NCI-H1417 (cell line): ENCODE measurements around the gene JOSD2.

Experiments used
- DNase-seq, 3 experiments: peaks; one replicate each; lab custom pipeline; 2025; lab: John Stamatoyannopoulos, UW

Gene JOSD2

DNA sequence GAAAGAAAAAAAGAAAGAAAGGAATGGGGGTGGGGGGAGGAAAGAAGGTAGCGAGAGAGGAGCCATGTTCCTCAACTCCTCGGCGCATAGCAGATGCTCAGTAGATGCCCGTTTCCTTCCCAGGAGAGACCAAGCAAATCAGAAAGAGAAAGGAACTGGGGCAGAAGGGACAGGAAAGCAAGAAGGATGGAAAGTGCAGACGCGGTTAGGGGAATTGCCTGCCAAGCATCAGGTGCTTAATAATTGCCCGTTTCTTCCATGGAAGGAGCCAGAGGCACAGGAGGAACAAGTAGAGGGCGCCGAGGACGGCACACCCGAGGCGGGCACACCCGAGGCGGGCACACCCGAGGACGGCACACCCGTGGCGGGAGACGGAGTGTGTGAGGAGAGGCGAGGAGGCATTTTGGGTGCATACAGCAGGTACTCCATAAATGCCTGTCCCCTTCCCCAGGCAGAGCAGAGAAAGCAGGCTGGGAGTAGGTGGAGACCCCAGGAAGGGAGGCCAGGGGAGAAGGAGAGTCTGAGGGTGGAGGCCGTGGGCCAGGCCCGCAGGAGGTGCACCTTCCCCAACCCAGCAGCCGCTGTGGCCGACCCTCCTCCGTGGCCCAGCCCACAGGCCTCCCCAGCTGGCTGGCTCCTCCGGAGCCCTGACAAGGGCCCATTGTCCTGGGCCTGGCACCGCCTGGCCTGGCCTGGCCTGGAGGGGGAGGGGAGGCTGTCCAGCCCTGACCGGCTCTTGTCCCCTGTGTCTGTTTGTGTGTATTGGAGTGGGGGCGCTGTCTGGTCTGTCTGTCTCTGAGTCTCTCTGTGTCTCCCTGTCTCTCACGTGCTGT is 14.6 kb downstream of the JOSD2 start:
- no peak for DNase-seq

DNA sequence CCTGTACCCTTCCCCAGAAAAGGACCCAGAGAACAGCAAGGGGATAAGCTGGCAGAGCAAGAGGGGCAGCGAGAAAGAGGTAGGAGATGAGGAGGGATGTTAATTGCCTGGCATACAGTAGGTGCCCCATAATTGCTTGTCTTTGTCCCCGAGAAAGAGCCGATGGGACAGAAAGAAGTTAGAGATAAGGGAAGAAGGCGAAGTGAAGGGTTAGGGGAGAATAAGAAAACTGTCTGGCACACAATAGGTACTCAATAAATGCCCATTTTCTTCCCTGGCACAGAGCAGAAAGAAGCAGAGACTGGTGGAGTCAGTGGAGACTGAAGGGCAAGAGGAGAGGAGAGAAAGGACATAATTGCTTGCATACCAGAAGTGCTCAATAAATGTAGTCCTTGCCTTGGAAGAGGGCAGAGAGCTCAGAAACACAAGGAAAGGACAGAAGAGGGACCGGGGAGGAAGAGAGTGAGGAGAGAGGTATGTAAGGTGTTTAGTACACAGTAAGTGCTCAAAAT is 15.9 kb downstream of the JOSD2 start:
- no peak for DNase-seq

DNA sequence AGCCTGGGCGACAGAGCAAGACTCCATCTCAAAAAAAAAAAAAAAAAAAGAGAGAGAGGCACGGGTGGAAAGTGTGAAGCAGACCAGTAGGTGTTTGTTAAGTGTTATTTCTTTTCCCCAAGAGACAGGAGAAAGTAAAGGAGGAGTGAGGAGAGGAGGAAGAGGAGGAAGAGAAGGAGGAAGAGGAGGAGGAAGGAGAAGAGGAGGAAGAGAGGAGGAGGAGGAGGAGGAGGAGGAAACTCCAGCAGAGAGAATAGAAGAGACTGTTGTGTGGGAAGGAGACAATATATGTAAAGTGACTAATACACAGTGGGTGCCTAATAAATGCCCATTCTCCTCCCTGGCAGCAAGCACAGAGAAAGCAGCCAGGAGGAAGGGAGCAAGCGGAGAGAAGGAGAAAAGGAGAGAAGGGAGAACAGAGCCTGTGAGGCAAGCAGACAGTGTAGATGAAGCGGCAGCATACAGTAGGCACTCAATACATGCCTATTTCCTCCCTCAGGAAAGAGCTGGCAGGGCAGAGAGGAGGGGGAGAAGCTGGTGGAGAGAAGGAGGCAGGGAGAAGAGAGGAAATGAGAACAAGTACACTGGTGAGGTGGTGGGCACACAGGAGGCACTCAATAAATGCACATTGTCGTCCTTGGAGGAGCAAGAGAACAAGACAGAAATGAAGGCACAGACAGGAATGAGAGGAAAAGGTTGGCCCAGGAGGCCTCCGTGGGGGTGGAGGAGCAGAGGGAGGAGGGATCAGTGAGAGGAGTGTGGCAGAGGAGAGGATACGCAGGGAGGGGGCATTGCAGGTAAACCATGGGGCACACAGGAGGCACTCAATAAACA is 16.6 kb downstream of the JOSD2 start:
- DNase-seq: no peak

DNA sequence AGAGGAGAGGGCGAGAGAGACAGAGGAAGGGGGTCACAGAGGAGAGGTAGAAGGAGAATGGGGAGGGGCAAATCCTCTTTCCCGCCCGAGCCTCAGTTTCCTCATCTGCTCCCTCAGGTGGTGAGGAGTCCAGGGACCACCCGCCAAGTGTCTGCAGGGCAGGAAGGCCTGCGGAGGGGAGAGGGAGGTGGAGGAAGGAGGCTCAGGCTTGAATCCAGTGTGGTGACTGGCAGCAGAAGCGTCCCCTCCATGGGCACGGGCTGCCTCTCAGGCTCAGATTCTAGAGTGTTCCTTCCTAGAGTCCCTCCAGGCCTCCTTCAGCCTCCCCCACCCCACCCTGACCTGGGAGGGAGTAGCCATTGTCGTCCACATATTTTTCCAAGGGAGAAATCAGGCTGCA is 17.8 kb downstream of the JOSD2 start:
- DNase-seq: no peak

DNA sequence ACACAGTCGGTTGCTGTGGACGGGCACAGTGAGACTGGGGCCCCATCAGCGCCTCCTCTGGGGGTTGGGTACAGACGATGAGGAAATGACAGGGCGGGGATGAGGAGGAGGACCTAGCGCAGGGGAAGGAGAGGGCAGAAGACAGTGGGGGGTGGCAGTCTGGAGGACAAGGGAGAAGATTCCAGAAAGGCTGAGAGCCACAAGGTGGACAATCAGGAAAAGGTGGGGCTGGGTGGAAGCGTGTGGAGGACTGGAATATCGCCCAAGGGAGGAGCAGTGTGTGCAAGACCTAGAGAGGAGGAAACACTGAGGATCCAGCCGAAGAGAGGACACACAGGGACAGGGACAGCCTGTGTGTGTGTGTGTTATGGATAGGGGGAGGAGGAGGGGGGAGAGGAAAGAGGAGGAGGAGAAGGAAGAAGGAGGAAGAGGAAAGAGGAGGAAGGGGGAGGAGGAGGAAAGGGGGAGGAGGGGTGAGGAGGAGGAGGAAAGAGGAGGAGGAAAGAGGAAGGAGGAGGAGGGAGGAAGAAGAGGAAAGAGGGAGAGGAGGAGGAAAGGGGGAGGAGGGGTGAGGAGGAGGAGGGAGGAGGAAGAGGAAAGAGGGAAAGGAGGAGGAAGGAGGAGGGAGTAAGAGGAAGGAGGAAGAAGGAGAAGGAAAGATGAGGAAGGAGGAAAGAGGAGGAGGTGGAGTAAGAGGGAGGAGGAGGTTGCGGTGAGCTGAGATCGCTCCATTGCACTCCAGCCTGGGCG is 18.5 kb downstream of the JOSD2 start:
- peak in 2 of 3 experiments; percentile 15 to 37 for DNase-seq

DNA sequence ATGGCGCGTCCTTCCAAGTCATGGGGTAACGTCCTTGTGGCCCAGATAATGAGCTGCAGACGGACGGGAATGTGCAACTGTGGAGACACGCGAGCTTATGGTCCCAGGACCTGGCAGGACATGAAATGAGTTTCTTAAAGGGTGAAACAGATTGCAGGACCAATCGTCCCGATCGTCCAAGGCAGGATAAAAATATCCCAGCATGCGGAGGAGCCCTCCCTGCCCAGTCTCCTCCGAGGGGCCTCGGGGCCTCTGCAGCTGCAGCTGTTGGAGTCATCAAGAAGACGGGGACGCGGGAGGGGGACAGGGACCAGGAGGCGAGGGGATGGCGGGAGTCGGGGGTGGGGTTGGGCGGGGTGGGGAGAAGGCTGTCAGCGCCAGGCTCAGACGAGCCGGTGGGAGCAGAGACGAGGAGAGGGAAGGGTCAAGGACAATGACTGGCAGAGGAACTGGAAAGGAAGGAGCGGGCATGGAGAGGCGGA is 20.0 kb downstream of the JOSD2 start:
- no peak for DNase-seq

DNA sequence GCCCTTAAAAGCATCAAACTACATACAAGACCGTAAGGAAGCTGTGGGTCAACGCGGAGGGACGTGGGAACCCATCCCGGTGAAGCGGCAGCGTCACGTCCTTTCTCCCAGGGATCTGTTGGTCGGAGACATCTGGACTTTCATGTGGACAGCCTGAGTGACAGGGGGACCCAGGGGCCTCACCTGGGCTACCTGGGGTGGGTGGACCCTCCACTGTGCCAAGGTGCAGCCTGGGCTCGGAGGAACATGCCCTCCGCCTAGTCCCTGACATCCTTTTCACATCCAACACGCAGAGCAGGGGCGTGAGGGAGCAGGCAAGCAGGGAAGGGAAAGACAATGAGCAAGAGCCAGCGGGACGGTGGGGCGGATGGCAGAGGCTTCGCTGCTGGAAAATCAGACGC is 20.6 kb downstream of the JOSD2 start:
- DNase-seq: no peak

DNA sequence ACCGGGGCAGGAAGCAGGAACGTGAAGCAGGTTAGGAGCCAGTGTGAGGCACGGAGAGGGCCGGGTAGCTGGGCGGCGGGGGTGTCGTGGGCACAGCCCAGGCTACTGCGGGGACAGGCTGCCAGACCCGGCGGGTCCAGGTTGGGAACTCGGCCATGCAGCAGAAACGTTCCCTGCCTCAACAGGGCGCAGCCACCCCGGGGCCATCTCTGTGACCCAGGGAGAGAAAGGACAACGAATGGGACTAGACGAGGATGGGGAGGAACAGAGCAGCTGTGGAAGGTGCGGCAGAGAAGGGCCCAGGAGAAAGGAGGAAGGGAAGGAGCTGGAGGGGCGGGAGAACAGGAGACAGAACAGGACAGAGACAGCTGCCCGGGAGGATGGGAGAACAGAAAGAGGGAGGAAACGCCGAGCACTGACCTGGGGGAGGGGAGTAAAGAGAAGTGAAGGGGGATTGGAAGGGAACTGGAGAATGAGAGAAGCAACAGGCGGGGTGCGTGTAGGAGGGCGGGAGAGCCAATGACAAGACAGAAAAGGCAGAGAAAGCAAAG is 21.5 kb downstream of the JOSD2 start:
- no peak for DNase-seq

DNA sequence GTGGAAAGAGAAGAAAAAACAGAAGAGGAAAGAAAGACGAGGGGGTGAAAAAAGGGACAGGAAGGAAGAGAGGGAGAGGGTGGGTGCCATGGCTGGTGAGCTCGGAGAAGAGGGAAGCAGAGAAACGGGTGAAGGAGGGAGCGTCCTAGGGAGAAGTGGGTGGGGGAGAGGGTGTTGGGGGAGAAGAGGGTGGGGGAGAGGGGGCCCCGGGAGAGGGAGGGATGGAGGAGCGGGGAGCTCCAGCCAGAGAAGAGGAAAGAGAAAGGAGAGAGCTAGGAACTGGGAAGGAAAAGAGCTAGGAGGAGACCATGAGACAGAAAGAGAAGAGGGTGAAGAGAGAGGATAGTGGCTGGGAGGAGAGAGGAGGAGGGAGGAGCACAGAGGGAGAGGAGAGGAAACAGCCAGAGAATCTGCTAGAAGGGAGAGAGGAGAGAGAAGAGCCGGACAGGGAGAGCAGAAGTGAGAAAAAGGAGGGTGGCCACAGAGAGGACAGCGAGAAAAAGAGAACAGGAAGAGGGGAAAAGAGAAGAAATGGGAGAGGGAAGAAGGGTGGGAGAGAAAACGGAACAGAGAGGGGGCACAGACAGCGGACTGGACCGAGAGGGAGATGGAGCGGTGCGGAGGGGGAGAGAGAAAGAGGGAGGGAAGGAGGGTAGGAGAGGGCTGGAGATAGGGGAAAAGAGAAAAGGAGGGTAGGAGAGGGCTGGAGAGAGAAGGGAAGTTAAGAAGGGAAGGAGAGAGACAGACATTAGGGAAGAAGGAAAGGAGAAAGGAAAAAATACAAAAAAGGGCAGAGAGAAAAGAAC is 22.4 kb downstream of the JOSD2 start:
- no peak for DNase-seq

DNA sequence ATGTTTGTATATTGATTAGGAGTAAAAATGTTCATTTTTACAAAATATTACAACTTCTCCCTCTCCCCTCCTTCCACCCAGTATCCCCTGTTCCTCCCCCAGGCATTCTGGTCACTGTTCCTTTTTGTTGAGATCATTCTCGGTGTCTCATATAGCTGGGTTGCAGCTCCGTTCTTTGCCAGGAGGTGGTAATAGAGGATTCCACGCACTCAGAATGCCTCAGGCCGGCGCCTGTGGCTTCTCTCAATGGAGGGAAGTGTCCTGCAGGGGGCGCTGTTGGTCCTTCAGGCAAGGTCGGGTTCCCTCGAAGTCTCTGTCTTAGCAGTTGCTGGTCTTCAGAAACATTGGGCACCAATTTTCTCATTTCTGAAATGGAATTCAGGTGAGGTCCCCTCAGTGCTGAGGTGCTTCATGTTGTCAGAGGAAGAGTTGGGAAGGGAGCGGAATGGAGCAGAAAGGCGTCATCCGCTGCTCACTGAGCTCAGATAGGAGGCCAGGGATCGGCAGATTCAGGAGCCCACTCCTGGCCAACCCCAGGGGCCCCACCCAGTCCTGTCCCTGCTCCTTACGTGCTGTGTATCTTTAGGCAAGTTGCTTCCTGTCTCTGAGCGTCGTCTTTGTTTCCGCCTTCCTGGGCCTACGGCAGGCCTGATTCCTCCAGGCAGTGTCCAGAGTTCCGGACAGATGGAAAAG is 24.0 kb downstream of the JOSD2 start:
- peak in 1 of 3 experiments; percentile 16 for DNase-seq

DNA sequence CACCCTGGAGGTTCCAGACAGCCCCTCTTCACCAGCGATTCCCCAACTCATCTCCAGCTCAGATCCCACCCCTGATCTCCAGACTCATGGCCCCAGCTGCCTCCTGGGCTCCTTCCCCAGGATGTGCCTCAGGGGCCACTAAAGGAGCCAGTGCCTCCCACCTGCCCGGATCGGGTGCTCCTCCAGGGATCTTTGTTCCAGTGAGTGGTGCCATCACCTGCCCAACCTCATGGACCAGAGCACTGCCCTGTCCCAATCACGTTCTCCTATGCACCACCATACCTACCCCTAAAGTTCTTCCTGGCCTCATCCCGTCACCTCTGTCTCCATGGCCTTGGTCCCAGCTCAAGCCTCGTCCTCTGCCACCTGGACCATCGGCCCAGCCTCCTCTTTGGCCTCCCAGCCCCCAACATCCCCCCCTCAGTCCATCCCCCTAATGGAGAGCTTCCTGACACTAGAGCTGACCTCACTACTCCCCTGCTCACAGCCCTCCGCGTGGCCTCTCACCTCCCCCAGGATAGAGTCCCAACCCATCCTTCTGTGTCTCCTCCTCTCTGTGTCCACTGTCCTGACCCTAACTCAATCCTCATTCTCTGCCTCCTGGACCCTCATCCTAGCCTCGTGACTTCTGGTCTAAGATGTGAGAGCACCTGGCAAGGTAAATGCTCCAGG is 25.6 kb downstream of the JOSD2 start:
- DNase-seq: no peak

DNA sequence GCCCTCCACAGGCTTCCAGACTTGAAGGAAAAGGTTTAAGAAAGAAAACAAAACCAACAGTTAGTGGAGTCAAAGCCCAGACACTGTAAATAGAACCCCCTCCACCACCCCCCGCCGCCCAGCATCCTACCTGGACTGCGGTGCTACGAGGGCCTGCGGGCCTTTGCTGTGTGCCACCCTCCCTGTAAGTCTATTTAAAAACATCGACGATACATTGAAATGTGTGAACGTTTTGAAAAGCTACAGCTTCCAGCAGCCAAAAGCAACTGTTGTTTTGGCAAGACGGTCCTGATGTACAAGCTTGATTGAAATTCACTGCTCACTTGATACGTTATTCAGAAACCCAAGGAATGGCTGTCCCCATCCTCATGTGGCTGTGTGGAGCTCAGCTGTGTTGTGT is 28.1 kb downstream of the JOSD2 start:
- DNase-seq: no peak

DNA sequence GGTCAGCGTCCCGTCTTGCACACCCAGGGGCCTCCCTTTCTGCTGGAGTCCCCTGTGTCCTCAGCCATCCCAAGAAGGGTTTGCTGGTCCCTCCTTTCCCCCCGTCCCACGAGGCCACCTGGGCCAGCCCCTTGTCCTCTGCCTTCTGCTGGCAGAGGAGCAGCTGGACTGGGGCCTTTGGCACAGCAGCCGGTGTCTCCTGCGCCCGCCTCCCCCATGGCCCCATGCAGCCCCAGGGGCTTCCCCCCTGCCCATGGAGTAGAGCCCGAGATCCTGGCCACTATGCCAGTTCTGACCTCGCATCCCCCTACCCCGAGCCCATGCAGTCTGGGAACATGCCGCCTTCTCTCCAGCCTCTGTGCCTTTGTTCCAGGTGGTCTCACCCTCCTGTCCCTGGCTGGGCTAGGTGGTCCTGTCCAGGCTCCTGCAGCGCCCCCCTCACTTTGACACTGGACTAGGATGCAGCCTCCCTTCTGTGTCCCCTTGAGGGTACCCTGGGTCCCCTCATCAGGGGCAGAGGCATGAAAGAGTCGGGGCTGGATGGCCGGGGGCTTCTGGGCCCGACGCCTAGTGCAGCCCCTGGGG is 28.6 kb downstream of the JOSD2 start:
- DNase-seq: no peak

DNA sequence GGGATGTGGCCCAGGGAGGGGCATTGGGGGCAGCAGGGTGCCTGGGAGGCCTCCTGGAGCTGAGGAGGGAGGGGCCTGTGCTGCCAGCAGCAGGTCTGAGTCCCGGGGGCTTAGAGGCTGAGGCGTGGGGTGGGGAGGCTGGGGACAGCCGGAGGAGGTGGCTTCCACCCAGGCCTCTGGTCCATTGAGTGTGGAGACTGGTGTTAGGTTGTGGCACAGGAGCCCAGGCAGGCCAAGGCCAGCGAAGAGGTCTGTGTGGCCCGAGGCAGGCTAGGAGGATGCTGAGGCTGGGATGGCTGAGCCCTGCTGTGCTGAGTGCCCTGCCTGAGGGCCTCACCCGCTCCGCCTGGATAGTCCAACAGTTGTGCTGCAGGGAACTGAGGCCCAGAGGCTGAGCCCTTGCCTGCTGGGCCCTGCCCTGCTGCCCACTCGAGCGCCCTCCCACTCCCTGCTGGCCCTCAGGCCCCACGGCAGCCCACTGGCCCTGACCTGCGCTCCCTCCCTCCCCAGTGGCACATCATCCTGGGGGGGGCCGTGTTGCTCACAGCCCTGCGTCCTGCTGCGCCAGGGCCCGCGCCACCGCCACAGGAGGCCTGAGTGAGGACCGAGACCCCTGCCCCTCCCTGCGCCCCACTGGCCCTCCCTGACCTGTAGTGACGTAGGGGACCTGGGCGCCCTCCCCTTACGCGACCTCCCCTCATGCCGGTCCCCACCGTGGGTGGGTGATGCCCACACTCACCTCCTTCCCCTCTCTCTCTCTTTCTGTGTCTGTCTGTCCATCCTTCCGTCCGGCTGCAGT is 29.4 kb downstream of the JOSD2 start:
- DNase-seq: no peak

DNA sequence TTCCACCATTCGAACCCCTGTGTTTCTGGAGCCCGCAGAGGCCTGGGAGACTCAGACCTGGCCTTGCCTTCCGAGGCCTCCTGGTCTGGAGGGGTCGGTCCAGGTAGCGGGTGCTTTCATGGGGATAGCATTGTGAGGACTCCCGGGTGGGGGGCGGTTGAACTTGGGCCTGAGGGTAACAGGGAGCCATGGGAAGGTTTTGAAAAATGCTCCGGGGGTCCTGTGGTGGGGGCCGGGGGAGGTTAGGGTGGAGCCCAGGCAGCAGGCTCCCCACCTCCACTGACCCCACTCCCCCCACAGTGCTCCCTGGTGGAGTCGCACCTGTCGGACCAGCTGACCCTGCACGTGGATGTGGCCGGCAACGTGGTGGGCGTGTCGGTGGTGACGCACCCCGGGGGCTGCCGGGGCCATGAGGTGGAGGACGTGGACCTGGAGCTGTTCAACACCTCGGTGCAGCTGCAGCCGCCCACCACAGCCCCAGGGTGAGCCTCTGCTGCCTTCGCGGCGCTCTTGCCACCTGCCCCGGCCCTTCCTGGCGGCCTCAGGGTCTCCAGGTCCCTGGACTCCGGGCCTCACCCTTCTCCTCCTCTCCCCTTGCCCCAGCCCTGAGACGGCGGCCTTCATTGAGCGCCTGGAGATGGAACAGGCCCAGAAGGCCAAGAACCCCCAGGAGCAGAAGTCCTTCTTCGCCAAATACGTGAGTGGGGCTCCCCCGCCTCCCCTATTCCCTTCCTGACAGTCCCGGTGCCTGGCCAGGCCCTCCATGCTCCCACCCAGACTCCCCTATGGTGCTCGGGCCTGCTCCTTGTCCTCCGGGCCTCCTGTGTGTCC is 30.5 kb downstream of the JOSD2 start:
- DNase-seq: no peak

DNA sequence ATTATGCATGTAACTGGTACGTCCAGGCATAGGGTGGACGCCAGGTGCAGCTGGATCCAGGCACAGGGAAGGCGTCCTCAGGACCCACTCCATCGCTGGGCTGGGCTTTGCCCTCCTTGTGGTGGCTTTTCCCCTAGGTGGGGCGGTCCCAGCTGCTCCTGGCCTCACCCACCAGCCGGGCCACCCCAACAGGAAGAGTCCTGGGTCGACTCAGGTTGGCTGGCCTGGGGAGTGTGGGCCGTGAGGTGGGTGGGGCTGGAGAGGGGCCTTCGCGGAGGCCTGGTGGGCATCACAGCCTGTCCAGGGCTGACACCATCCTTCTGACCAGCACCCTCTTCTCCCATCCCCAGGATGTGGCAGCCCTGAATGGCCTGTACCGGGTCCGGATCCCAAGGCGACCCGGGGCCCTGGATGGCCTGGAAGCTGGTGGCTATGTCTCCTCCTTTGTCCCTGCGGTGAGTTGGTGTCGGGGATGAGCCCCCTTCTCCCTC is 31.2 kb downstream of the JOSD2 start:
- DNase-seq: no peak

DNA sequence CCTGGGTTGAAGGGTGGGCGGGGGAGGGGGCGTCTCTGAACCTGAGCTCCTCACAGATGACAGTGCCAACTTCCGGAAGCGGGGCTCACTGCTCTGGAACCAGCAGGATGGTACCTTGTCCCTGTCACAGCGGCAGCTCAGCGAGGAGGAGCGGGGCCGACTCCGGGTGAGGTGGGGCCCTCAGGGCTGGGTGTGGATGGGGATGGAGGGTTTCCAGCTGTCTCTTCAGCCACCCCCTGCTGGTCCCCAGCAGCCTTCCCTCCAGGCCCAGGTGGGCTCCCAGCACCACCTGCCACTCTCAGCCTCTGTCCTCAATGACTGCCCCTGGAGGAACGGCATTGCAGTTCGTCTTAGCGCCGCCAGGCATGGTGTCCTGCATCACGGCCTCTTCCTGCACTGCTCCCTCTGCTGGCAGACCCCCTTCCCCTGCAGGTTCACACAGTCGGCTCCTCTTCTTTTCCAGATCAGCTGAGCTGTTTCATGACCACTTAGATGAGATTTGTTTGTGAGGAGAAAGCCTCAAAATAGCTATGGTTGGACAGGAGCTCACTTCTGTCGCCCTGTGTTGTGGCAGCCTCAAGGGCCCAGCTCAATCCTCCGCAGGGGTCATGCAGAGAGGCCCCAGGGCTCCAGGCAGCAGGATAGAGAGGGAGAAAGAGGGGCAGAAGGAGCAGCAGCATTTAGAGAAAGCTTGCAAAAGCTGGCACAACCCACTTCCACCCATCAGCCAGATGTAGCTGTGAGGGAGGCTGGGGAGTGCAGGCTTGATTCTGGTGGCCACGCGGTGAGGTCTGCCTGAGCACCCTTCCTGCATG is 31.9 kb downstream of the JOSD2 start:
- DNase-seq: no peak
